SU-DHL-6 (cell line): ENCODE data around the gene COG2.

Source experiments
- H2AFZ ChIP-seq: fragments of 200-600 bp; sonication (generic); 2 replicates; pipeline ENCODE4 v1.6.1; 2014; ENCODE audit warnings: low read depth, mild to moderate bottlenecking, moderate library complexity, mixed read lengths, antibody characterized with exemption, low read length; ENCODE audit not compliant: severe bottlenecking
- H3F3A ChIP-seq: fragments of 200-600 bp; shearing (Covaris generic); 2 replicates; pipeline ENCODE4 v1.6.0; 2016; ENCODE audit warnings: antibody characterized with exemption, mild to moderate bottlenecking; ENCODE audit not compliant: insufficient read depth
- H3K27ac ChIP-seq: fragments of 200-600 bp; sonication (generic); 2 replicates; pipeline ENCODE4 v1.5.1; 2016; ENCODE audit warnings: low read depth, mild to moderate bottlenecking, low read length, moderate library complexity, mixed read lengths
- H3K27me3 ChIP-seq: fragments of 200-600 bp; sonication (generic), shearing (Covaris generic); 2 replicates; pipeline ENCODE4 v1.6.0; 2014; ENCODE audit warnings: mild to moderate bottlenecking, low read length
- H3K36me3 ChIP-seq: fragments of 200-600 bp; sonication (generic); 2 replicates; pipeline ENCODE4 v1.6.1; 2014; ENCODE audit warnings: mild to moderate bottlenecking, low read length, mixed read lengths
- H3K4me2 ChIP-seq: fragments of 300-600, 200-600 bp; shearing (Covaris generic), sonication (generic); 2 replicates; pipeline ENCODE4 v1.6.0; 2014; ENCODE audit warnings: low read length, low read depth, mild to moderate bottlenecking; ENCODE audit not compliant: poor library complexity, severe bottlenecking
- H3K4me3 ChIP-seq: fragments of 200-600 bp; sonication (generic); 2 replicates; pipeline ENCODE4 v1.5.1; 2014; ENCODE audit warnings: antibody characterized with exemption, low read length, mild to moderate bottlenecking, mixed read lengths; ENCODE audit not compliant: insufficient read depth, poor library complexity, severe bottlenecking
- H3K79me2 ChIP-seq: fragments of 200-600 bp; sonication (generic); 2 replicates; pipeline ENCODE4 v1.6.1; 2014; ENCODE audit warnings: mild to moderate bottlenecking, low read length, moderate library complexity; ENCODE audit not compliant: insufficient read depth
- H3K9ac ChIP-seq: fragments of 200-600 bp; sonication (generic); 2 replicates; pipeline ENCODE4 v1.7.0; 2014; ENCODE audit warnings: mild to moderate bottlenecking, low read length
- H3K9me2 ChIP-seq: fragments of 200-600 bp; sonication (generic); replicated peaks from 2 replicates; pipeline ENCODE4 v1.6.1; 2014; ENCODE audit warnings: low read length; ENCODE audit not compliant: insufficient read depth
- H3K9me3 ChIP-seq: fragments of 200-600 bp; sonication (generic); 2 replicates; pipeline ENCODE4 v1.6.1; 2014; ENCODE audit warnings: low read length, mixed read lengths; ENCODE audit not compliant: insufficient read depth
- H4K20me1 ChIP-seq: fragments of 200-600 bp; sonication (generic); 2 replicates; pipeline ENCODE4 v1.6.1; 2014; ENCODE audit warnings: low read depth, mild to moderate bottlenecking, antibody characterized with exemption, low read length, moderate library complexity, mixed read lengths
- EZH2phosphoT487 ChIP-seq: fragments of 200-600 bp; sonication (generic), shearing (Covaris generic); conservative IDR thresholded peaks from 2 replicates; pipeline ENCODE4 v1.6.1; 2018; ENCODE audit warnings: mild to moderate bottlenecking, antibody characterized with exemption, low read length, moderate library complexity, mixed read lengths
- TF ChIP-seq, protein P1 (sequence below): fragments of 200-600 bp; sonication (generic); IDR thresholded peaks from one replicate; pipeline ENCODE4 v1.5.1; 2017; ENCODE audit warnings: antibody characterized with exemption, mild to moderate bottlenecking, low read length, moderate library complexity; ENCODE audit not compliant: insufficient read depth, poor library complexity, severe bottlenecking

The COG2 gene

GRCh38 chr1:230634384-230634783, 7.9 kb upstream of the COG2 start:
- Histone ChIP-seq H3K9ac (no peak overlapping the region), H2AFZ (no peak overlapping the region), H3K9me3 (no peaks in the 10 kb centered on the region), H3K9me2 (no peaks in the 10 kb centered on the region), H3K4me3 (no peak overlapping the region), H3K27ac (no peak overlapping the region), H3K27me3 (no peaks in the 10 kb centered on the region), H3K79me2 (no peaks in the 10 kb centered on the region), H3F3A (no peaks in the 10 kb centered on the region), H3K4me2 (no peak overlapping the region), H3K36me3 (no peaks in the 10 kb centered on the region), H4K20me1 (no peaks in the 10 kb centered on the region)
- no peak for TF ChIP-seq EZH2phosphoT487
- TF ChIP-seq, protein P1, sequence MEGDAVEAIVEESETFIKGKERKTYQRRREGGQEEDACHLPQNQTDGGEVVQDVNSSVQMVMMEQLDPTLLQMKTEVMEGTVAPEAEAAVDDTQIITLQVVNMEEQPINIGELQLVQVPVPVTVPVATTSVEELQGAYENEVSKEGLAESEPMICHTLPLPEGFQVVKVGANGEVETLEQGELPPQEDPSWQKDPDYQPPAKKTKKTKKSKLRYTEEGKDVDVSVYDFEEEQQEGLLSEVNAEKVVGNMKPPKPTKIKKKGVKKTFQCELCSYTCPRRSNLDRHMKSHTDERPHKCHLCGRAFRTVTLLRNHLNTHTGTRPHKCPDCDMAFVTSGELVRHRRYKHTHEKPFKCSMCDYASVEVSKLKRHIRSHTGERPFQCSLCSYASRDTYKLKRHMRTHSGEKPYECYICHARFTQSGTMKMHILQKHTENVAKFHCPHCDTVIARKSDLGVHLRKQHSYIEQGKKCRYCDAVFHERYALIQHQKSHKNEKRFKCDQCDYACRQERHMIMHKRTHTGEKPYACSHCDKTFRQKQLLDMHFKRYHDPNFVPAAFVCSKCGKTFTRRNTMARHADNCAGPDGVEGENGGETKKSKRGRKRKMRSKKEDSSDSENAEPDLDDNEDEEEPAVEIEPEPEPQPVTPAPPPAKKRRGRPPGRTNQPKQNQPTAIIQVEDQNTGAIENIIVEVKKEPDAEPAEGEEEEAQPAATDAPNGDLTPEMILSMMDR = no peak

DNA sequence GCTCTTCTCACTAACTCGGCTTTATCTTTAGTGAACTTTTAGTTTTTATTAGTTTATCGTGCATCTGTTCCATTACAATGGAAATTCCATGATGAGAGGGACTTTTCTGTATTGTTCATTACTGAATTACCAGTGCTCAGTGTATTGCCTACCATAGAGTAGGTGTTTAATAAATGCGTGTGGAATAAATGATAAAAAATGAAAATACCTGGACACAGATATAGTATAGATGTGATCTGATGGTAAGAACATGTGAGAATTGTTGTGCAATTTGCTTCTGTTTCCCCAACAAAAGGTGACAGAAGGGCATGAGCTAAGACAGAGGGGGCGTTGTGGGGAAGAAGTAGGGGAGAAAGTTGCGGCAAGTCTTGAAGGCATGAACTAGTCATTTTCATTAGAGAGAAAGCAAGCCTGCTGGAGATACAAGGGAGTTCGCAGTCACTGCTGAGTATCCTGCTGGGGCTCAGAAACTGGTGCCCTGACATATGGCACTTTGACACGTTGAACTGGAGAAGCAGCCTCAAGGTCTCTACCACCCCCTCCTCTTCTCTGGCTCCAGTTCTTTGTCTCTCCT, 5.6 kb upstream of the COG2 start:
- TF ChIP-seq EZH2phosphoT487 = no peak
- TF ChIP-seq, protein P1 = no peak

GRCh38 chr1:230639714-230640209, 2.5 kb upstream of the COG2 start:
- no peak overlapping the region for H3K27ac ChIP-seq
- H4K20me1 ChIP-seq = peaks cover 17% of the 10 kb centered on the region; the same call in 1 of the 2 replicates
- H3K79me2 ChIP-seq = peaks cover 22% of the 10 kb centered on the region
- H3K27me3 ChIP-seq = no peaks in the 10 kb centered on the region
- no peak overlapping the region for H3K4me2 ChIP-seq
- H3K9me2 ChIP-seq = no peaks in the 10 kb centered on the region
- no peak overlapping the region for H2AFZ ChIP-seq
- TF ChIP-seq, protein P1 = no peak
- TF ChIP-seq EZH2phosphoT487 = no peak
- H3K36me3 ChIP-seq = no peaks in the 10 kb centered on the region
- H3K9me3 ChIP-seq = no peaks in the 10 kb centered on the region
- no peaks in the 10 kb centered on the region for H3F3A ChIP-seq
- no peak overlapping the region for H3K4me3 ChIP-seq
- H3K9ac ChIP-seq = no peak overlapping the region

More for the DNA sequence above, 5.6 kb upstream of the COG2 start:
- no peak overlapping the region for H3K27ac ChIP-seq
- H2AFZ ChIP-seq = no peak overlapping the region
- no peak overlapping the region for H3K9ac ChIP-seq
- H3K79me2 ChIP-seq = no peaks in the 10 kb centered on the region
- no peak overlapping the region for H3K4me2 ChIP-seq
- H3K9me3 ChIP-seq = no peaks in the 10 kb centered on the region
- no peaks in the 10 kb centered on the region for H3K9me2 ChIP-seq
- no peak overlapping the region for H3K4me3 ChIP-seq
- no peaks in the 10 kb centered on the region for H3F3A ChIP-seq
- no peaks in the 10 kb centered on the region for H4K20me1 ChIP-seq
- no peaks in the 10 kb centered on the region for H3K27me3 ChIP-seq
- H3K36me3 ChIP-seq = no peaks in the 10 kb centered on the region
